ENCODE measurements around the gene LCORL.
"Not testable (repeated sequence)": the region's sequence is repeated elsewhere in the genome, so short reads cannot be mapped to it uniquely, and the experiment has no call there.

Gene LCORL

GRCh38 chr4:18021720-18022571, at the start of gene LCORL:
LCORL (minus strand) TSS chr4:18021755; CDS start chr4:18021751, 4 bp downstream.
- peak; percentile 43 to 57 for DNase-seq (ENCODE audit: low read depth in 2 of 2)

GRCh38 chr4:18069810-18070209, 48.3 kb upstream of the LCORL start:
- no peak for DNase-seq (ENCODE audit: low read depth in 2 of 2)

DNA sequence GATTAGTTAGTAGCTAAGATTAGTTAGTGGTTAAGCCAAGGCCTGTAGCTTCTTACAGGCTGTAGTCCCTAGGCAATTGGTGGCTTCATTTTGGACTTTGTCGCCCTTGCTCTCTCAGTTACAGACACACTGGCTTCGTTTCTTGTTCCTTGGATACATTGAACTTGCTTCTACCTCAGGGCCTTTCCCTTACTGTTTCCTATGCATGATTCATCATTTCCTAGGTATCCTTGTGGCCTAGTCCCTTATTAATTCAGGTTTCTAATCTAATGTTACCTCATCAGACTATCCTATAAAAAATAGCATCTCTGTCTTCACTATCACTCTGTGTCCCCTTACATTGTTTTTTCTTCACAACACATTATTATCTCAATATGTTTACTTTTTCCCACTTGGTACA, 45.5 kb upstream of the LCORL start:
- no peak for DNase-seq (ENCODE audit: low read depth in 2 of 2)

DNA sequence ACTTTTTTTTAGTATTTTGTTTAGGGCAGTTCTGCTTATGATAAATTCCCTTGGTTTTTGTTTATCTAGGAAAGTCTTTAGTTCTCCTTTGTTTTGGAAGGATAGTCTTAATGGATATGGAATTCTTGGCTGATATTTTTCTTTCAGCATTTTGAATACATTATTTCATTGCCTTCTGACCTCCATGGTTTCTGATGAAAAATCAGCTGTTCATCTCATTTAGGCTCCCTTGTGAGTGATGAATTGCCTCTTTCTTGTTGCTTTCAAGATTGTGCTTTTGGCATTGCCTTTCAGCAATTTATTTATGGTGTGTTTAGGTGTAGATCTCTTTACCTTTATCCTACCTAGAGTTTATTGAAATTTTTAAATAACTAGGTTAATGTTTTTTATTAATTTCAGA, 41.5 kb upstream of the LCORL start:
- no peak for DNase-seq (ENCODE audit: low read depth in 2 of 2)

DNA sequence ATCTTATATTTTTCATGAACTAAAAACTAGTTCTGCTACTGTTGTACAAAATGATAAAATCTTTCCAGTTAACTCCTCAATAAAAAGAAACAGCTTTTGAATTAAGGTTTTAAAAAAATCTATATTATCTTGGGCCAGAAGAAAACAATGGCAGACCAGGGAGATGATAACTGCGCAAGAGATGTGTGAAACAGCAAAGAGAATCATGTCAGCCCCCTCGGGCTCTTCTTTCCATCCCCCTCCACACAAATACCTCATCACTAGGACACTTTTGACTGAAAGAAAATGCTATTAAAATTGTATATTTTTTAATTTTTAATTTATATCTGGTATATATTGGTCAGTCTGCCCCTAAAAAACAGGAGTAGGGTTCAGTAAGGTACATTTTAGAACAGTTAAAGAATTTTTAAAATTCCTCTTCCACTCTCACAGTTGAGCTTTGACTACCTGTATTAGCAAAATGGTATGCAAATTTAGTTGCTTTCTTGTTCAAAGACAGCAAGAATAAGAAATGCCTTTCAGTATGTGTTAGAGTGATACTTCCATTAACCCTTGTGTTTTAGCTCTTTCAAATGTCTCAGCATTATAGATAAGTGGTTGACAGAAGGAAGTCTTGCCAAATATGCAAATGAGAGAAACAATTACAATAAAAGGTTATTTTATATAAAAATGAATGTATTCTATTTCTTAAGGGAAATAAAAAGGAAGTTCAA, 36.4 kb upstream of the LCORL start:
- no peak for DNase-seq (ENCODE audit: low read depth in 2 of 2)

DNA sequence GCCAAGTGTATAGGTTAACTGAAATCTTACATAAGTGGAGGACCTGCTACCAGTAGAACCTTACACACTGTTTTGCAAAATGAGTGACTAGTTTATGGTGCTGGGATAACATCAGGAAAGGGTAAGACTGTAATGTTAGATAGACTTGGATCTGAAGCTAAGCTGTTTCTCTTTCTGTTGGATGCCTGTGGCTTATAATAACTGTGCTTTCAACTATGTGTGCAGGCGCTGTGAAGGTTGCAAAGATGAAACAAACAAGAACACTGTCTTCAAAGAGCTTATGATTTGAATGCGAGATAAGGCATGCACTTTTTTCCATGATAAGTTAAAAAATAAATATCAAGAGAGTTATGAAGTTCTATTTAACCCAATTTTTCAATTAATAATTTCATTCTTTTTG, 34.5 kb upstream of the LCORL start:
- DNase-seq (ENCODE audit: low read depth in 2 of 2) = no peak

GRCh38 chr4:18052158-18052557, 30.6 kb upstream of the LCORL start:
- DNase-seq (ENCODE audit: low read depth in 2 of 2) = no peak

GRCh38 chr4:18051281-18051680, 29.7 kb upstream of the LCORL start:
- no peak for DNase-seq (ENCODE audit: low read depth in 2 of 2)

DNA sequence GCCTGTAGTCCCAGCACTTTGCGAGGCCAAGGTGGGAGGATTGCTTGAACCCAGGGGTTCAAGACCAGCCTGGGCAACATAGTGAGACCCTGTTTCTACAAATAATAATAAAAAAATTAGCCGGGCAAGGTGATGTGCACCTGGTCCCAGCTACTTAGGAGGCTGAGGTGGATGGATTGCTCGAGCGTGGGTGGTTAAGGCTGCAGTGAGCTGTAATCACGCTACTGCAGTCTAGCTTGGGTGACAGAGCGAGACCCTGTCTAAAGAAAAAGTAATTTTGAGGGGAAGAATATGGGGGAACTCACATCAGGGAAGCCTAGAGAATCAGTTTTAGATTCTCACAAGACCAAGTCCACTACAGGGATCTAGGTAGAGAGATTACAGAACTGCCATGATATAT, 28.9 kb upstream of the LCORL start:
- no peak for DNase-seq (ENCODE audit: low read depth in 2 of 2)

GRCh38 chr4:18049446-18049845, 27.9 kb upstream of the LCORL start:
- DNase-seq (ENCODE audit: low read depth in 2 of 2) = no peak

DNA sequence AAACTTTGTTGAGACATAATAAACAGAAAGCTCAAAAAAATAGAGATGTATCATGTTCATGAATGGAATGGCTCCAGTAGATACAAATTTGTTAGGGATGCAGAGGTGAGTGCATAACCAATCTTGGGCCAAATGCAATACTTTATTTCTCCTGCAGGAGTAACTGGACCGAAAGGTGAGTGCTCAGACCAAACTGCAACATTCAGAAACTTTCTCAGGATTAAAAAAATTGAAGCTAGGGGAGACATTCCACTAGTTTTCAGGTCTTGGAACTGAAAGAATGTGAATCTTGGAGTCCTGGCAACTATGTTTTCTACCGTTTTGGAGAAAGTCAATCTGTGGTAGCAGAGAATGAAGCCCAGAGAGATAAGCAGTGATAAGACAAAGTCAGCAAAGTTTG, 21.2 kb upstream of the LCORL start:
- DNase-seq (ENCODE audit: low read depth in 2 of 2) = no peak

DNA sequence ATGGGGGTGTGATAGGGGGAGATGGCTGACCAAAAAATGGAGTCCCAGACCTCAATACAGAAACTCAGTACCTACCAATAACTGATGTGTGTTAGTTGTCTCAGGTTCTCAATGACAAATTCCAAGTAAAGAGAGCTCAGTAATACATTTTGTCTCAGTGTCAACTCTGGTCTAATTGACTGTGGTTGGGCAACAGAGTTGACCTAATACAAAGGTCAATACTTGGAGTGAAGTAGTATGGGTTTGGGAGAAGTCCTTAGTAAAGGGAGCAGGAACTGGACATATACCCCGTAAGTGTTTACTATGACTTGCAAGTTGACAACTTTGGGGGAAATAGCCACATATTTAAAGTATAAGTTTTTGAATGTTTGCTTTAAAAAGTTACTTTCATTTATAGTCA, 20.5 kb upstream of the LCORL start:
- no peak for DNase-seq (ENCODE audit: low read depth in 2 of 2)

- no peak for DNase-seq (ENCODE audit: low read depth in 2 of 2)
Observed at GRCh38 chr4:18041114-18041513, 19.6 kb upstream of the LCORL start.

DNA sequence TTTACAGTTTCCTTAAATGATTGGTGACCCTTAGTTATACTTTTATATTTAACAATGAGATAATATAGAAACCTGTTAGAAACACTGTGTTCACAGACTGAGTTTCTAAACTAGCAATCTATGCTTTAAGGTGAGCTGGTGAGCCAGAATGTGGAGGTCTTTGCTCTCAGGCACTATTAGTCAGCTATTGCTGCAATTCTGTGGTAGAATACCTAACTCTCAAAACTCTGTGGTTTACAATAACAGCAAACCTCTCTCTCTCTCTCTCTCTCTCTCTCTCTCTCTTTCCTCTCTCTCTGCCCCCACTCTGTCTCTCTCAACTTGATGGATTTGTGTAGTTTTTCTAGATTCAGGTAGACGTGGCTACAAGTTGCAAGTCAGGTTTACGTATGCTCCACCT, 17.6 kb upstream of the LCORL start:
- DNase-seq (ENCODE audit: low read depth in 2 of 2) = no peak

DNA sequence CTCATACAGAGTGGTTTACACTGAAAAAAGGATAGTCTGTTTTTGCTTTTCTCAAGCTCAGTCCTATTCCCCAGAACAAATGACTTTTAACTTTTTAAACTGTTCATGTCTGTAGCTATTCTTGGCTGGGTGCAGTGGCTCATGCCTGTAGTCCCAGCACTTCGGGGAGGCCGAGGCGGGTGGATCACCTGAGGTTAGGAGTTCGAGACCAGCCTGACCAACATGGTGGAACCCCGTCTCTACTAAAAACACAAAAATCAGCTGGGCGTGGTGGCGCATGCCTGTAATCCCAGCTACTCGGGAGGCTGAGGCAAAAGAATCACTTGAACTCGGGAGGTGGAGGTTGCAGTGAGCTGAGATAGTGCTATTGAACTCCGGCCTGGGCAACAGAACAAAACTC, 14.8 kb upstream of the LCORL start:
- not testable (repeated sequence) for DNase-seq (ENCODE audit: low read depth in 2 of 2)

DNA sequence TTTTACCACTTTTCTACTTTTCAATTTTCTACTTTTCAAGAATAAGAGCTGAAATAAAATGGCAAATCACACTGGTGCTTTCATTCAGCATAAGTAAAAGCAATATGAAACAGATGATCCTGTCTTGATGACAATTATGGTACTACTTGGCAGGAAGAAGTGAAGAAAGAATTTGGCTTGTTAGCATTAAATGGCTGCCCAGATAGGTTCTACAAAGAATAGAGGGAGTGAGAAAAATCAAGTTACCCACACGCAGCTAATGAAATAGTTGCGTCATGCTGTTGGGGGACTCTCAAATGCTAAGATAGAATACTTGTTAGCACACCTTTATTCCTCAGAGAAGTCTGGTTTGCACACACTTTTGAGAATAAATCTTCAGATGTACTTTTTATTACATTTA, 12.5 kb upstream of the LCORL start:
- DNase-seq (ENCODE audit: low read depth in 2 of 2) = no peak

GRCh38 chr4:18033111-18034085, 11.8 kb upstream of the LCORL start:
- DNase-seq (ENCODE audit: low read depth in 2 of 2) = no peak

- no peak for DNase-seq (ENCODE audit: low read depth in 2 of 2)
Observed at GRCh38 chr4:18025288-18025687, 3.7 kb upstream of the LCORL start.

DNA sequence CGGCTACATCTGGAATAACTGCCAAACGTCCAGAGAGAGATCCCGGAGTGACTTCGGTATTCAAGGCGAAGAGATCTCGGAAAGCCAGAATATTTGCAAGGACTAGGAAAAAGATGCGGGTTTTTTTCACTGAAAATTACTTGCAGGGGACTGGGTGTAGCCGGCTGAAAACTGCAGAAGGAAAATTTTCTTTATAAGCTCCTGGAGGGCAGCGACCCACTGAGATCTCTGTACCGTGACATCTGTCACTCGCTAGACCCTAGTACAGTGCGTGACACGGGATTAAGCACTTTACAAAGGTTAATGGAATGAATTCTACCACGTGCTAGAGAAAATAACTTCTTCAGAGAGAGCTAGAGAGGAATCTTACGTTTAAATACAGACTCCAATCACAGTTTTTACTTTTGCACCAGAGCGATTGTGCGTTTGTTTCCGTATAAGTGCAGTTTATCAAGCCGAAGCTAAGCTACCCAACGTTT, 1.1 kb upstream of the LCORL start:
- no peak for DNase-seq (ENCODE audit: low read depth in 2 of 2)

- DNase-seq (ENCODE audit: low read depth in 2 of 2) = no peak
Observed at GRCh38 chr4:18021470-18021719, 160 bp downstream of the LCORL start.

- DNase-seq (ENCODE audit: low read depth in 2 of 2) = no peak
Observed at GRCh38 chr4:18020671-18021469, 685 bp downstream of the LCORL start.
